ENCODE results near the gene FOXA3. TPM values are rescaled to one million over a fixed set of nuclear protein-coding genes. Genes with fewer than 3 reads are reported as not detected.

FOXA3 gene
- total and polyA plus RNA-seq, 2 experiments from 2014 or later = 11.1 to 17.5 TPM

- TF ChIP-seq CTCF (conservative IDR thresholded peaks at IDR 0.05; ENCODE audit: low read depth in 2 of 2) = no peak
- TF ChIP-seq NANOG (IDR thresholded peaks at IDR 0.05; ENCODE audit: borderline replicate concordance) = no peak
- peak; percentile 25; the same call in 1 of the 2 replicates for TF ChIP-seq CREB1 (CRISPR knock-in tag; IDR thresholded peaks at IDR 0.05; ENCODE audit: low read depth)
- TF ChIP-seq EZH2 (IDR thresholded peaks at IDR 0.05; ENCODE audit: low read depth, unreplicated experiment) = no peak
- TF ChIP-seq POLR2AphosphoS5 (IDR thresholded peaks at IDR 0.05; ENCODE audit: low read depth) = peak; percentile 52
- no peak for TF ChIP-seq STAT1 (IDR thresholded peaks at IDR 0.05; ENCODE audit: unreplicated experiment)
- no peak for TF ChIP-seq ZNF114 (CRISPR knock-in tag; IDR thresholded peaks at IDR 0.05)
- TF ChIP-seq JUNB (IDR thresholded peaks at IDR 0.05; ENCODE audit: unreplicated experiment) = no peak
- no peak for TF ChIP-seq ZNF331 (CRISPR knock-in tag; IDR thresholded peaks at IDR 0.05; ENCODE audit: low read depth)
- TF ChIP-seq, protein P1, sequence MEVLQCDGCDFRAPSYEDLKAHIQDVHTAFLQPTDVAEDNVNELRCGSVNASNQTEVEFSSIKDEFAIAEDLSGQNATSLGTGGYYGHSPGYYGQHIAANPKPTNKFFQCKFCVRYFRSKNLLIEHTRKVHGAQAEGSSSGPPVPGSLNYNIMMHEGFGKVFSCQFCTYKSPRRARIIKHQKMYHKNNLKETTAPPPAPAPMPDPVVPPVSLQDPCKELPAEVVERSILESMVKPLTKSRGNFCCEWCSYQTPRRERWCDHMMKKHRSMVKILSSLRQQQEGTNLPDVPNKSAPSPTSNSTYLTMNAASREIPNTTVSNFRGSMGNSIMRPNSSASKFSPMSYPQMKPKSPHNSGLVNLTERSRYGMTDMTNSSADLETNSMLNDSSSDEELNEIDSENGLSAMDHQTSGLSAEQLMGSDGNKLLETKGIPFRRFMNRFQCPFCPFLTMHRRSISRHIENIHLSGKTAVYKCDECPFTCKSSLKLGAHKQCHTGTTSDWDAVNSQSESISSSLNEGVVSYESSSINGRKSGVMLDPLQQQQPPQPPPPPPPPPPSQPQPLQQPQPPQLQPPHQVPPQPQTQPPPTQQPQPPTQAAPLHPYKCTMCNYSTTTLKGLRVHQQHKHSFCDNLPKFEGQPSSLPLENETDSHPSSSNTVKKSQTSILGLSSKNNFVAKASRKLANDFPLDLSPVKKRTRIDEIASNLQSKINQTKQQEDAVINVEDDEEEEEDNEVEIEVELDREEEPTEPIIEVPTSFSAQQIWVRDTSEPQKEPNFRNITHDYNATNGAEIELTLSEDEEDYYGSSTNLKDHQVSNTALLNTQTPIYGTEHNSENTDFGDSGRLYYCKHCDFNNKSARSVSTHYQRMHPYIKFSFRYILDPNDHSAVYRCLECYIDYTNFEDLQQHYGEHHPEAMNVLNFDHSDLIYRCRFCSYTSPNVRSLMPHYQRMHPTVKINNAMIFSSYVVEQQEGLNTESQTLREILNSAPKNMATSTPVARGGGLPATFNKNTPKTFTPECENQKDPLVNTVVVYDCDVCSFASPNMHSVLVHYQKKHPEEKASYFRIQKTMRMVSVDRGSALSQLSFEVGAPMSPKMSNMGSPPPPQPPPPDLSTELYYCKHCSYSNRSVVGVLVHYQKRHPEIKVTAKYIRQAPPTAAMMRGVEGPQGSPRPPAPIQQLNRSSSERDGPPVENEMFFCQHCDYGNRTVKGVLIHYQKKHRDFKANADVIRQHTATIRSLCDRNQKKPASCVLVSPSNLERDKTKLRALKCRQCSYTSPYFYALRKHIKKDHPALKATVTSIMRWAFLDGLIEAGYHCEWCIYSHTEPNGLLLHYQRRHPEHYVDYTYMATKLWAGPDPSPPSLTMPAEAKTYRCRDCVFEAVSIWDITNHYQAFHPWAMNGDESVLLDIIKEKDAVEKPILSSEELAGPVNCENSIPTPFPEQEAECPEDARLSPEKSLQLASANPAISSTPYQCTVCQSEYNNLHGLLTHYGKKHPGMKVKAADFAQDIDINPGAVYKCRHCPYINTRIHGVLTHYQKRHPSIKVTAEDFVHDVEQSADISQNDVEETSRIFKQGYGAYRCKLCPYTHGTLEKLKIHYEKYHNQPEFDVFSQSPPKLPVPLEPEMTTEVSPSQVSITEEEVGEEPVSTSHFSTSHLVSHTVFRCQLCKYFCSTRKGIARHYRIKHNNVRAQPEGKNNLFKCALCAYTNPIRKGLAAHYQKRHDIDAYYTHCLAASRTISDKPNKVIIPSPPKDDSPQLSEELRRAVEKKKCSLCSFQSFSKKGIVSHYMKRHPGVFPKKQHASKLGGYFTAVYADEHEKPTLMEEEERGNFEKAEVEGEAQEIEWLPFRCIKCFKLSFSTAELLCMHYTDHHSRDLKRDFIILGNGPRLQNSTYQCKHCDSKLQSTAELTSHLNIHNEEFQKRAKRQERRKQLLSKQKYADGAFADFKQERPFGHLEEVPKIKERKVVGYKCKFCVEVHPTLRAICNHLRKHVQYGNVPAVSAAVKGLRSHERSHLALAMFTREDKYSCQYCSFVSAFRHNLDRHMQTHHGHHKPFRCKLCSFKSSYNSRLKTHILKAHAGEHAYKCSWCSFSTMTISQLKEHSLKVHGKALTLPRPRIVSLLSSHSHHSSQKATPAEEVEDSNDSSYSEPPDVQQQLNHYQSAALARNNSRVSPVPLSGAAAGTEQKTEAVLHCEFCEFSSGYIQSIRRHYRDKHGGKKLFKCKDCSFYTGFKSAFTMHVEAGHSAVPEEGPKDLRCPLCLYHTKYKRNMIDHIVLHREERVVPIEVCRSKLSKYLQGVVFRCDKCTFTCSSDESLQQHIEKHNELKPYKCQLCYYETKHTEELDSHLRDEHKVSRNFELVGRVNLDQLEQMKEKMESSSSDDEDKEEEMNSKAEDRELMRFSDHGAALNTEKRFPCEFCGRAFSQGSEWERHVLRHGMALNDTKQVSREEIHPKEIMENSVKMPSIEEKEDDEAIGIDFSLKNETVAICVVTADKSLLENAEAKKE (CRISPR knock-in tag; IDR thresholded peaks at IDR 0.05) = no peak
- TF ChIP-seq, protein P2, sequence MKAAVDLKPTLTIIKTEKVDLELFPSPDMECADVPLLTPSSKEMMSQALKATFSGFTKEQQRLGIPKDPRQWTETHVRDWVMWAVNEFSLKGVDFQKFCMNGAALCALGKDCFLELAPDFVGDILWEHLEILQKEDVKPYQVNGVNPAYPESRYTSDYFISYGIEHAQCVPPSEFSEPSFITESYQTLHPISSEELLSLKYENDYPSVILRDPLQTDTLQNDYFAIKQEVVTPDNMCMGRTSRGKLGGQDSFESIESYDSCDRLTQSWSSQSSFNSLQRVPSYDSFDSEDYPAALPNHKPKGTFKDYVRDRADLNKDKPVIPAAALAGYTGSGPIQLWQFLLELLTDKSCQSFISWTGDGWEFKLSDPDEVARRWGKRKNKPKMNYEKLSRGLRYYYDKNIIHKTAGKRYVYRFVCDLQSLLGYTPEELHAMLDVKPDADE (IDR thresholded peaks at IDR 0.05) = peak; percentile 76
- H3K27me3 ChIP-seq (ENCODE audit: insufficient read depth) = no peaks in the 10 kb centered on the region
- H3K4me1 ChIP-seq (ENCODE audit: insufficient read depth) = peaks cover 27% of the 10 kb centered on the region
- no peaks in the 10 kb centered on the region for H3K36me3 ChIP-seq (ENCODE audit: insufficient read depth)
- peak within 1 kb of the TSS; percentile 84 for H2AFZ ChIP-seq
- peak within 1 kb of the TSS; percentile 95 for H3K4me3 Mint-ChIP-seq
- 0 out of 2 replicates have a peak, but pooled peaks cover 4% of the 10 kb centered on the region for H4K20me1 ChIP-seq (replicated peaks; ENCODE audit: insufficient read depth)
- DNase-seq (ENCODE audit: low spot score) (peak; percentile 97), ATAC-seq (peak; percentile 32)
- H3K27me3 Mint-ChIP-seq (ENCODE audit: insufficient read depth, low read depth, poor library complexity) = peaks cover 24% of the 10 kb centered on the region
- peaks cover 20% of the 10 kb centered on the region; the same call in 1 of the 2 replicates for H3F3A ChIP-seq (replicated peaks; ENCODE audit: low read depth)
- H3K4me1 Mint-ChIP-seq = peaks cover 23% of the 10 kb centered on the region
- H3K27ac Mint-ChIP-seq = peak within 1 kb of the TSS; percentile 99
- H3K36me3 Mint-ChIP-seq (ENCODE audit: low read depth) = peaks cover 8% of the 10 kb centered on the region
- peak within 1 kb of the TSS; percentile 81 for H3K4me2 ChIP-seq
- peak within 1 kb of the TSS; percentile 71 for H3K4me3 ChIP-seq
- 0 out of 2 replicates have a peak, but pooled peaks cover 5% of the 10 kb centered on the region for H3K79me2 ChIP-seq (replicated peaks; ENCODE audit: insufficient read depth)
- no peaks in the 10 kb centered on the region for H3K9me2 ChIP-seq (ENCODE audit: insufficient read depth)
- H3K9me3 Mint-ChIP-seq = peaks cover 2% of the 10 kb centered on the region; the same call in 1 of the 3 replicates
- H3K27ac ChIP-seq (ENCODE audit: low read depth) = peak within 1 kb of the TSS; percentile 73
Measured at GRCh38 chr19:45885556-45886426, 21.7 kb downstream of the FOXA3 start, which contains the start of gene IRF2BP1. Gene IRF2BP1, minus strand, starts transcription at chr19:45886141. Its CDS starts 367 bp downstream, at chr19:45885774.
